ENCODE results near the gene EIF5A. TPM values are rescaled to one million over a fixed set of nuclear protein-coding genes. Genes with fewer than 3 reads are reported as not detected.
A peak's percentile ranks its signal among the peaks of the same experiment; 100 is the strongest.

Gene EIF5A
- total RNA-seq, 3 donors from 2014 or later (not counting 1 experiment from before 2014, with no cell fraction given) = 483 to 608 (median 492) TPM

DNA sequence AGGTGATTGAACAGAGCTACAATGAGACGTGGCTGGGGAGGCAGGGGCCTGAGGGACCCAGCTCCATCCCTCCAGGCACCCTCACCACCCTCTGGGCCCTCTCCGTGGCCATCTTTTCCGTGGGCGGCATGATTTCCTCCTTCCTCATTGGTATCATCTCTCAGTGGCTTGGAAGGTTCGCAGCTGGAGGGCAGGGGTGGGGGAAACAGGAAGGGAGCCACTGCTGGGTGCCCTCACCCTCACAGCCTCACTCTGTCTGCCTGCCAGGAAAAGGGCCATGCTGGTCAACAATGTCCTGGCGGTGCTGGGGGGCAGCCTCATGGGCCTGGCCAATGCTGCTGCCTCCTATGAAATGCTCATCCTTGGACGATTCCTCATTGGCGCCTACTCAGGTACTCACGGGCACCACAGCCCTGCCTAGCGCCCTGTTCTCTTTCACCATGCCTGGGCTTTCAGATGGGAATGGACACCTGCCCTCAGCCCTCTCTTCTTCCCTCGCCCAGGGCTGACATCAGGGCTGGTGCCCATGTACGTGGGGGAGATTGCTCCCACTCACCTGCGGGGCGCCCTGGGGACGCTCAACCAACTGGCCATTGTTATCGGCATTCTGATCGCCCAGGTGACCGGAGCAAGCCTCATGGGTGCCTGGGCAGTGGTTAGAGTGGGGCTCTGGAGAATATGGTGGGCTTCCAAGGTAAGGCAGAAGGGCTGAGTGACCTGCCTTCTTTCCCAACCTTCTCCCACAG, 23.8 kb upstream of the EIF5A start:
- peaks cover 22 to 31% of the 10 kb centered on the region in 2 donors for H3K4me1 Mint-ChIP-seq
- intact Hi-C loops (cut with micrococcal nuclease) = loop anchor here (10.0 kb wide), 1 partner anchor 401 kb away; the partner anchor contains the start of genes TP53 and WRAP53
- Histone ChIP-seq H3K4me3 (ENCODE audit: low read length) (no peak overlapping the region), H3K4me1 (ENCODE audit: control insufficient read depth, insufficient read depth, low read length) (peaks cover 31% of the 10 kb centered on the region), H3K27ac (ENCODE audit: low read length) (no peak overlapping the region), H3K36me3 (ENCODE audit: control insufficient read depth, insufficient read depth, low read length) (no peaks in the 10 kb centered on the region), H3K27me3 (ENCODE audit: control insufficient read depth, insufficient read depth, low read length) (peaks cover 33% of the 10 kb centered on the region), H3K9me3 (ENCODE audit: control insufficient read depth, insufficient read depth, low read length) (no peaks in the 10 kb centered on the region)
- no peaks in the 10 kb centered on the region for H3K9me3 Mint-ChIP-seq
- 85% methylated on average over 16 of the region's 18 CpGs for WGBS (ENCODE audit: insufficient coverage)
- TF ChIP-seq, protein P1, sequence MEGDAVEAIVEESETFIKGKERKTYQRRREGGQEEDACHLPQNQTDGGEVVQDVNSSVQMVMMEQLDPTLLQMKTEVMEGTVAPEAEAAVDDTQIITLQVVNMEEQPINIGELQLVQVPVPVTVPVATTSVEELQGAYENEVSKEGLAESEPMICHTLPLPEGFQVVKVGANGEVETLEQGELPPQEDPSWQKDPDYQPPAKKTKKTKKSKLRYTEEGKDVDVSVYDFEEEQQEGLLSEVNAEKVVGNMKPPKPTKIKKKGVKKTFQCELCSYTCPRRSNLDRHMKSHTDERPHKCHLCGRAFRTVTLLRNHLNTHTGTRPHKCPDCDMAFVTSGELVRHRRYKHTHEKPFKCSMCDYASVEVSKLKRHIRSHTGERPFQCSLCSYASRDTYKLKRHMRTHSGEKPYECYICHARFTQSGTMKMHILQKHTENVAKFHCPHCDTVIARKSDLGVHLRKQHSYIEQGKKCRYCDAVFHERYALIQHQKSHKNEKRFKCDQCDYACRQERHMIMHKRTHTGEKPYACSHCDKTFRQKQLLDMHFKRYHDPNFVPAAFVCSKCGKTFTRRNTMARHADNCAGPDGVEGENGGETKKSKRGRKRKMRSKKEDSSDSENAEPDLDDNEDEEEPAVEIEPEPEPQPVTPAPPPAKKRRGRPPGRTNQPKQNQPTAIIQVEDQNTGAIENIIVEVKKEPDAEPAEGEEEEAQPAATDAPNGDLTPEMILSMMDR (IDR thresholded peaks at IDR 0.05) = no peak
- DNase-seq = no peak
- H3K4me3 Mint-ChIP-seq = peak overlapping the region; percentile 31
- no peak overlapping the region for H3K27ac Mint-ChIP-seq
- H3K27me3 Mint-ChIP-seq (ENCODE audit: low read depth in 2 of 2) = peaks cover 40 to 42% of the 10 kb centered on the region in 2 donors
- no peaks in the 10 kb centered on the region for H3K36me3 Mint-ChIP-seq
- no peak for ATAC-seq

DNA sequence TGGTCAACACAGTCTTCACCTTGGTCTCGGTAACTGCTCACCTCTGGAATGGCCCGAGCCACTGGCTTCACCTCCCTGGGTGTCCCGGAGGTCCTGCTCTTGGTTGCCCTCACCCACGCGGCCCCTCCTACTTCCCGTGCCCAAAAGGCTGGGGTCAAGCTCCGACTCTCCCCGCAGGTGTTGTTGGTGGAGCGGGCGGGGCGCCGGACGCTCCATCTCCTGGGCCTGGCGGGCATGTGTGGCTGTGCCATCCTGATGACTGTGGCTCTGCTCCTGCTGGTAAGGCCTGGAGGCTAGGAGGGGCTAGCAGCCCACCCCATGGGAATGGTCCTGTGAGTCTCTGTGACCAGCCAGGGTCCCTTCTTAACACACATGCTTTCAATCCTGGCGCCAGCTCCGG, 22.5 kb upstream of the EIF5A start:
- no peaks in the 10 kb centered on the region for H3K9me3 ChIP-seq (ENCODE audit: control insufficient read depth, insufficient read depth, low read length)
- Mint-ChIP-seq H3K27me3 (ENCODE audit: low read depth in 2 of 2) (peaks cover 41 to 42% of the 10 kb centered on the region in 2 donors), H3K4me3 (no peak overlapping the region), H3K9me3 (no peaks in the 10 kb centered on the region), H3K27ac (no peak overlapping the region), H3K4me1 (peaks cover 22 to 30% of the 10 kb centered on the region in 2 donors), H3K36me3 (no peaks in the 10 kb centered on the region)
- no peak overlapping the region for H3K27ac ChIP-seq (ENCODE audit: low read length)
- peaks cover 31% of the 10 kb centered on the region for H3K4me1 ChIP-seq (ENCODE audit: control insufficient read depth, insufficient read depth, low read length)
- H3K27me3 ChIP-seq (ENCODE audit: control insufficient read depth, insufficient read depth, low read length) = peaks cover 33% of the 10 kb centered on the region
- 98% methylated on average over 16 of the region's 16 CpGs for WGBS (ENCODE audit: insufficient coverage)
- TF ChIP-seq, protein P1 (IDR thresholded peaks at IDR 0.05) = no peak
- DNase-seq (no peak), ATAC-seq (no peak)
- H3K36me3 ChIP-seq (ENCODE audit: control insufficient read depth, insufficient read depth, low read length) = no peaks in the 10 kb centered on the region
- no peak overlapping the region for H3K4me3 ChIP-seq (ENCODE audit: low read length)
- intact Hi-C loops (cut with micrococcal nuclease) = loop anchor here (10.0 kb wide), 1 partner anchor 400 kb away; the partner anchor contains the start of genes TP53 and WRAP53

DNA sequence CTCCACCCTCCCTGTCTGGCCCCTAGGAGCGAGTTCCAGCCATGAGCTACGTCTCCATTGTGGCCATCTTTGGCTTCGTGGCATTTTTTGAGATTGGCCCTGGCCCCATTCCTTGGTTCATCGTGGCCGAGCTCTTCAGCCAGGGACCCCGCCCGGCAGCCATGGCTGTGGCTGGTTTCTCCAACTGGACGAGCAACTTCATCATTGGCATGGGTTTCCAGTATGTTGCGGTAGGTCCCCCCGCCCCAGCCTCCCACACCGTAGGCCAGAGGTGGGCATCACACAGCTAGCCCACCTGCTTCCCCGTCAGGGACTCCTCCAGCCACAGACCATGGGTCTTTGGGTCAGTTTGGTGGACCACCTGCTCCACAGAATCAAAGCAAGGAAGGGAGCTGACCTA, 21.7 kb upstream of the EIF5A start:
- Mint-ChIP-seq H3K4me3 (no peak overlapping the region), H3K9me3 (no peaks in the 10 kb centered on the region), H3K36me3 (no peaks in the 10 kb centered on the region), H3K4me1 (peaks cover 18 to 22% of the 10 kb centered on the region in 2 donors), H3K27ac (no peak overlapping the region), H3K27me3 (ENCODE audit: low read depth in 2 of 2) (peaks cover 41 to 44% of the 10 kb centered on the region in 2 donors)
- Histone ChIP-seq H3K4me3 (ENCODE audit: low read length) (no peak overlapping the region), H3K27me3 (ENCODE audit: control insufficient read depth, insufficient read depth, low read length) (peaks cover 33% of the 10 kb centered on the region), H3K27ac (ENCODE audit: low read length) (no peak overlapping the region), H3K9me3 (ENCODE audit: control insufficient read depth, insufficient read depth, low read length) (no peaks in the 10 kb centered on the region), H3K36me3 (ENCODE audit: control insufficient read depth, insufficient read depth, low read length) (no peaks in the 10 kb centered on the region), H3K4me1 (ENCODE audit: control insufficient read depth, insufficient read depth, low read length) (peaks cover 25% of the 10 kb centered on the region)
- ATAC-seq (no peak), DNase-seq (no peak)
- TF ChIP-seq, protein P1 (IDR thresholded peaks at IDR 0.05) = no peak
- WGBS (ENCODE audit: insufficient coverage) = 91% methylated on average over 12 of the region's 12 CpGs
- intact Hi-C loops (cut with micrococcal nuclease) = loop anchor here (10.0 kb wide), 1 partner anchor 399 kb away; the partner anchor contains the start of genes TP53 and WRAP53
